HG03439 (cell line): ENCODE results near the gene TJP1.
"Not testable (repeated sequence)": the region's sequence is repeated elsewhere in the genome, so short reads cannot be mapped to it uniquely, and the experiment has no call there.

Experiments
- ATAC-seq: cut with Tn5 transposase; IDR thresholded peaks from one replicate; pipeline ENCODE4 v1.9.1; 2021; ENCODE audit warnings: mild to moderate bottlenecking, moderate library complexity; ENCODE audit not compliant: unreplicated experiment

TJP1 gene

GRCh38 chr15:29840054-29840453, 17.8 kb upstream of the TJP1 start:
- ATAC-seq: no peak

GRCh38 chr15:29838352-29839010, 16.2 kb upstream of the TJP1 start:
- no peak for ATAC-seq

GRCh38 chr15:29835301-29835700, 13.0 kb upstream of the TJP1 start:
- ATAC-seq: no peak

GRCh38 chr15:29832709-29833108, 10.4 kb upstream of the TJP1 start:
- ATAC-seq: no peak

GRCh38 chr15:29826908-29827820, 4.9 kb upstream of the TJP1 start:
- ATAC-seq: no peak

- ATAC-seq: no peak
Observed at GRCh38 chr15:29825227-29825626, 3.0 kb upstream of the TJP1 start.

- ATAC-seq: no peak
Observed at GRCh38 chr15:29822684-29823459, 604 bp upstream of the TJP1 start.

- no peak for ATAC-seq
Observed at GRCh38 chr15:29821416-29822099, 710 bp downstream of the TJP1 start.

GRCh38 chr15:29820394-29821154, 1.7 kb downstream of the TJP1 start:
- no peak for ATAC-seq

GRCh38 chr15:29819979-29820378, 2.3 kb downstream of the TJP1 start:
- no peak for ATAC-seq

- no peak for ATAC-seq
Observed at GRCh38 chr15:29818141-29818540, 4.1 kb downstream of the TJP1 start.

GRCh38 chr15:29817455-29817854, 4.8 kb downstream of the TJP1 start:
- not testable (repeated sequence) for ATAC-seq

GRCh38 chr15:29815000-29815710, 7.1 kb downstream of the TJP1 start:
- no peak for ATAC-seq

- ATAC-seq: no peak
Observed at GRCh38 chr15:29813009-29813408, 9.3 kb downstream of the TJP1 start.

- no peak for ATAC-seq
Observed at GRCh38 chr15:29812384-29812694, 9.9 kb downstream of the TJP1 start.

GRCh38 chr15:29811691-29812383, 10.4 kb downstream of the TJP1 start:
- ATAC-seq: no peak

- ATAC-seq: no peak
Observed at GRCh38 chr15:29805708-29806104, 16.6 kb downstream of the TJP1 start.

- ATAC-seq: no peak
Observed at GRCh38 chr15:29805043-29805707, 17.1 kb downstream of the TJP1 start.

GRCh38 chr15:29802411-29802810, 19.9 kb downstream of the TJP1 start:
- no peak for ATAC-seq
